ENCODE measurements around the gene P2RX6.

GRCh38 chr22:20972933-20973577 is 41.9 kb upstream of the P2RX6 start:
- TF ChIP-seq CTCF (IDR thresholded peaks at IDR 0.05 in 4 of 5, conservative IDR thresholded peaks at IDR 0.05 in 1 of 5) (no peak), POLR2A (IDR thresholded peaks at IDR 0.05) (no peak)

All from gastrocnemius medialis (tissue), 4 donors.